GM23338 (cell line): ENCODE data around the gene PLPP7.

ENCODE experiments used
- CREB1 ChIP-seq: fragments of 250-450 bp; sonication (Bioruptor Pico); IDR thresholded peaks from 2 replicates; pipeline ENCODE4 v1.5.0; 2020; ENCODE audit warnings: low read depth, mild to moderate bottlenecking, moderate library complexity
- CTCF ChIP-seq, 2 experiments: fragments of 200-600 bp in 1 of 2; sonication (generic) in 1 of 2; conservative IDR thresholded peaks; 2 replicates each; pipeline versions ENCODE4 v1.5.1 to v1.6.1; 2016 to 2017; ENCODE audit warnings: antibody characterized with exemption in 2 of 2, low read depth in 2 of 2, mild to moderate bottlenecking in 2 of 2, moderate library complexity in 1 of 2
- ETS1 ChIP-seq: IDR thresholded peaks from 2 replicates; pipeline ENCODE4 v1.6.1; 2016; ENCODE audit warnings: antibody characterized with exemption
- EZH2 ChIP-seq: fragments of 200-600 bp; sonication (generic); IDR thresholded peaks from one replicate; pipeline ENCODE4 v1.8.0; 2017; ENCODE audit warnings: antibody characterized with exemption, mild to moderate bottlenecking, low read depth; ENCODE audit not compliant: unreplicated experiment
- EZH2phosphoT487 ChIP-seq: fragments of 200-600 bp; sonication (generic); IDR thresholded peaks from one replicate; pipeline ENCODE4 v1.8.1; 2018; ENCODE audit warnings: antibody characterized with exemption; ENCODE audit not compliant: unreplicated experiment
- JUNB ChIP-seq: IDR thresholded peaks from one replicate; pipeline ENCODE4 v1.6.1; 2016; ENCODE audit warnings: antibody characterized with exemption; ENCODE audit not compliant: unreplicated experiment
- POLR2AphosphoS5 ChIP-seq: IDR thresholded peaks from 2 replicates; pipeline ENCODE4 v1.6.1; 2016; ENCODE audit warnings: antibody characterized with exemption, low read depth
- REST ChIP-seq: IDR thresholded peaks from one replicate; pipeline ENCODE4 v1.6.1; 2018; ENCODE audit warnings: antibody characterized with exemption; ENCODE audit not compliant: unreplicated experiment
- STAT1 ChIP-seq: IDR thresholded peaks from one replicate; pipeline ENCODE4 v1.6.1; 2016; ENCODE audit warnings: antibody characterized with exemption; ENCODE audit not compliant: unreplicated experiment
- ZNF331 ChIP-seq: fragments of 250-450 bp; sonication (Bioruptor Pico); IDR thresholded peaks from 2 replicates; pipeline ENCODE4 v1.5.0; 2020; ENCODE audit warnings: low read depth, mild to moderate bottlenecking, moderate library complexity

- TF ChIP-seq CTCF (conservative IDR thresholded peaks at IDR 0.05; ENCODE audit: low read depth in 2 of 2) (no peak), POLR2AphosphoS5 (no peak), EZH2 (no peak), JUNB (no peak), ETS1 (no peak), REST (no peak), EZH2phosphoT487 (no peak), ZNF331 (CRISPR knock-in tag) (no peak), STAT1 (no peak), CREB1 (no peak)
Observed at GRCh38 chr9:131319486-131319885, 30.0 kb downstream of the PLPP7 start.
